Astrocyte of the cerebellum (primary cell): ENCODE measurements around the gene ACTG2.

Source experiments
- DNase-seq: peaks from one replicate; pipeline ENCODE4 v3.0.0-alpha.2; 2011; ENCODE audit warnings: low read depth
- H3K4me3 ChIP-seq: 2 replicates; pipeline ENCODE4 v1.5.1; 2011; ENCODE audit warnings: mild to moderate bottlenecking, low read depth, low read length, moderate library complexity
- CTCF ChIP-seq: IDR thresholded peaks from 2 replicates; pipeline ENCODE4 v1.5.1; 2012; ENCODE audit warnings: low read length, low read depth, moderate library complexity, mild to moderate bottlenecking; ENCODE audit errors: missing control alignments
- in situ Hi-C: cut with HindIII; loops from 2 replicates; pipeline ENCODE4 v1.10.0; 2017; ENCODE audit warnings: low sequenced_read_pairs

ACTG2 gene

GRCh38 chr2:73917696-73918207, 24.9 kb downstream of the ACTG2 start:
- in situ Hi-C loops = no loop called here
- no peak for DNase-seq
- H3K4me3 ChIP-seq = no peak overlapping the region
- no peak for TF ChIP-seq CTCF

GRCh38 chr2:73918856-73919255, 26.0 kb downstream of the ACTG2 start:
- in situ Hi-C loops = no loop called here
- TF ChIP-seq CTCF = no peak
- no peak for DNase-seq

GRCh38 chr2:73919596-73920228, 26.9 kb downstream of the ACTG2 start:
- no peak overlapping the region for H3K4me3 ChIP-seq
- DNase-seq = no peak
- in situ Hi-C loops = no loop called here
- TF ChIP-seq CTCF = no peak

More at GRCh38 chr2:73918856-73919255, 26.0 kb downstream of the ACTG2 start:
- H3K4me3 ChIP-seq = no peak overlapping the region

GRCh38 chr2:73920577-73921545, 28.1 kb downstream of the ACTG2 start:
- no peak for TF ChIP-seq CTCF
- DNase-seq = no peak
- H3K4me3 ChIP-seq = no peak overlapping the region
- in situ Hi-C loops = no loop called here

GRCh38 chr2:73921581-73921980, 28.8 kb downstream of the ACTG2 start:
- DNase-seq = no peak
- no peak overlapping the region for H3K4me3 ChIP-seq
- in situ Hi-C loops = no loop called here
- TF ChIP-seq CTCF = no peak

- no peak for DNase-seq
- TF ChIP-seq CTCF = no peak
- in situ Hi-C loops = no loop called here
- no peak overlapping the region for H3K4me3 ChIP-seq
Observed at GRCh38 chr2:73922681-73923080, 29.9 kb downstream of the ACTG2 start.
